RWPE2 (cell line): ENCODE data around the gene JMJD7.

Experiments
- ATAC-seq: fragments of 200-7000 bp; cut with Tn5 transposase; 3 replicates; pipeline ENCODE4 v1.9.1; 2021; ENCODE audit warnings: low read depth
- DNase-seq: peaks from one replicate; pipeline ENCODE4 v3.0.0-alpha.2; 2020; ENCODE audit warnings: low spot score
- H3K27ac ChIP-seq: fragments of 450-650 bp; 2 replicates; pipeline ENCODE4 v1.5.1; 2017; ENCODE audit warnings: mild to moderate bottlenecking; ENCODE audit not compliant: poor library complexity, severe bottlenecking
- H3K27me3 ChIP-seq: fragments of 250-450 bp; sonication (Bioruptor Pico); 2 replicates; pipeline ENCODE4 v1.5.1; 2021; ENCODE audit warnings: mild to moderate bottlenecking, moderate library complexity; ENCODE audit not compliant: insufficient read depth, poor library complexity, severe bottlenecking
- H3K36me3 ChIP-seq: fragments of 250-450 bp; sonication (Bioruptor Pico); 2 replicates; pipeline ENCODE4 v1.5.1; 2020; ENCODE audit warnings: low read depth, mild to moderate bottlenecking, moderate library complexity
- H3K4me1 ChIP-seq: fragments of 250-450 bp; sonication (Bioruptor Pico); 2 replicates; pipeline ENCODE4 v1.5.1; 2021; ENCODE audit warnings: mild to moderate bottlenecking, moderate library complexity; ENCODE audit not compliant: insufficient read depth, poor library complexity, severe bottlenecking
- H3K4me3 ChIP-seq: fragments of 250-450 bp; sonication (Bioruptor Pico); 2 replicates; pipeline ENCODE4 v1.5.1; 2021; ENCODE audit warnings: mild to moderate bottlenecking, moderate library complexity; ENCODE audit not compliant: severe bottlenecking
- H3K9me3 ChIP-seq: fragments of 250-450 bp; sonication (Bioruptor Pico); 2 replicates; pipeline ENCODE4 v1.5.1; 2021; ENCODE audit warnings: mild to moderate bottlenecking, moderate library complexity; ENCODE audit not compliant: severe bottlenecking
- TF ChIP-seq, protein P1 (sequence below): fragments of 450-650 bp; IDR thresholded peaks from one replicate; pipeline ENCODE4 v1.5.1; 2017; ENCODE audit warnings: mild to moderate bottlenecking, moderate library complexity; ENCODE audit not compliant: poor library complexity, severe bottlenecking

The JMJD7 gene

DNA sequence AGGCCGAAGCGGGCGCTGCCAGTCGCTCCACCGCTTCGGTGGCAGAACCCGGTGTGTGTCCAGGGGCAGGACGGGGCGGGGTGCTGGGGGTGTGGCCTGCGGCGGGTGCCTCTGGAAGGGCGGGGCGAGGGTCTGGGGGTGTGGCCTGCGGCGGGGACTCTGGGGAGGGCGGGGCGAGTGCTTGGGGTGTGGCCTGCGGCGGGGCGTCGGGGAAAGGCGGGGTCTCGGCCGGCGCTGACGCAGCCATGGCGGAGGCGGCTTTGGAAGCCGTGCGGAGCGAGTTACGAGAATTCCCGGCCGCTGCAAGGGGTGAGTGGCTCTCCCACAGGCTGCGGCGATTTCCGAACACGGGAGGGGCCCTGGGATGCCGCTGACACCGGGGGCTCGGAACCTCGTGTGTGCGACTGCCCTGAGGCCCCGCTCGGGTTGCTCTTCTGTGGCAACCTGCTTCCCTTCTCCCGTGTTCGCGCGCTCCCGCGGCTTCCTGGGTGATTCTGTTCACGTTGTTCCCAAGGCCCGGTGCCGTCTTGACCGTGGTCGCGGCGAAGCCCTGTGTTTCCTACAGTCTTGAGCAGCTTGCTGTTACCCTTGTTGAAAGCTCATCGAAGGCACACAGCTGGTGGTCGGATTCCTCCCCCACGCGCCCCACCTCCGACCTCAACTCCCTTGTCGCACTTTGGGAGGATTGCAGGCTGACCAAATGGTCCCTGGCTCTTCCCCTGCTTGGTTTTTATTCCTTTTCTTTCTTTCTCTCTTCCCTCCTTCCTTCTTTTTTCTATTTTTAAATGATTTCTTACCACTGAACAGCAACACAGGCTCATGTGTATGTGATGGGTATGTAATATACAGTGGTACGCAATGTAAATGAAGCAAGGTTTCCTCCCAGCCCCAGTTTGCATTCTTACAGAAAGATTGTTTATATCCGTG lies at the start of gene JMJD7:
Gene JMJD7, plus strand, starts transcription at position 213 of the 927 bp plus-strand sequence. Its CDS starts 33 bp downstream, at position 246.
- peak; percentile 98 for DNase-seq
- peak; percentile 65 for ATAC-seq
- Histone ChIP-seq H3K27me3 (no peaks in the 10 kb centered on the region), H3K36me3 (peaks cover 25% of the 10 kb centered on the region), H3K4me3 (peak within 1 kb of the TSS; percentile 78), H3K27ac (peak within 1 kb of the TSS; percentile 53), H3K4me1 (peaks cover 30% of the 10 kb centered on the region), H3K9me3 (no peaks in the 10 kb centered on the region)
- TF ChIP-seq, protein P1, sequence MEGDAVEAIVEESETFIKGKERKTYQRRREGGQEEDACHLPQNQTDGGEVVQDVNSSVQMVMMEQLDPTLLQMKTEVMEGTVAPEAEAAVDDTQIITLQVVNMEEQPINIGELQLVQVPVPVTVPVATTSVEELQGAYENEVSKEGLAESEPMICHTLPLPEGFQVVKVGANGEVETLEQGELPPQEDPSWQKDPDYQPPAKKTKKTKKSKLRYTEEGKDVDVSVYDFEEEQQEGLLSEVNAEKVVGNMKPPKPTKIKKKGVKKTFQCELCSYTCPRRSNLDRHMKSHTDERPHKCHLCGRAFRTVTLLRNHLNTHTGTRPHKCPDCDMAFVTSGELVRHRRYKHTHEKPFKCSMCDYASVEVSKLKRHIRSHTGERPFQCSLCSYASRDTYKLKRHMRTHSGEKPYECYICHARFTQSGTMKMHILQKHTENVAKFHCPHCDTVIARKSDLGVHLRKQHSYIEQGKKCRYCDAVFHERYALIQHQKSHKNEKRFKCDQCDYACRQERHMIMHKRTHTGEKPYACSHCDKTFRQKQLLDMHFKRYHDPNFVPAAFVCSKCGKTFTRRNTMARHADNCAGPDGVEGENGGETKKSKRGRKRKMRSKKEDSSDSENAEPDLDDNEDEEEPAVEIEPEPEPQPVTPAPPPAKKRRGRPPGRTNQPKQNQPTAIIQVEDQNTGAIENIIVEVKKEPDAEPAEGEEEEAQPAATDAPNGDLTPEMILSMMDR, result no peak

DNA sequence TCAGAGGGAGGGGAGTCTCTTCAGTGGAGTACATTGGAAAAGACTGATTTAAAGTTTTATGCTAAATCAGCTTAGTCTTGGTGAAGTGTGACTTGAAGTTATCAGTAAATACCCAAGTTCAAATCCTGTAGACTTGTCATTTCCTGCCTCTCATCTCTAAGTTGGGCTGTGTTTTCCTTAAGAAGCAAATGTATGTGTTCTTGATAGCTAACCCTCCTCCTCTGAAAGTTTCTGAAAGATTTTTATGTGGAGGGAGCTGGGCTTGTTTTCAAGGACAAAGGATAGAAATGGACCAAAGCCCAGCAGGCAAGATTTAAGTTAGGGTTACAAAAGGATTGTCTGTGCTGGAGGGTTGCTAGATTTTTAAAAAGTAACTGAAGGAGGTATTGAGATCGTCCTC lies 49.4 kb upstream of the JMJD7 start:
- H3K4me3 ChIP-seq, result no peak overlapping the region
- H3K4me1 ChIP-seq, result peaks cover 53% of the 10 kb centered on the region
- TF ChIP-seq, protein P1, result no peak
- peaks cover 48% of the 10 kb centered on the region for H3K36me3 ChIP-seq
- ATAC-seq, result no peak
- peak overlapping the region; percentile 81 for H3K27ac ChIP-seq
- H3K27me3 ChIP-seq, result no peaks in the 10 kb centered on the region
- no peaks in the 10 kb centered on the region for H3K9me3 ChIP-seq
- no peak for DNase-seq

DNA sequence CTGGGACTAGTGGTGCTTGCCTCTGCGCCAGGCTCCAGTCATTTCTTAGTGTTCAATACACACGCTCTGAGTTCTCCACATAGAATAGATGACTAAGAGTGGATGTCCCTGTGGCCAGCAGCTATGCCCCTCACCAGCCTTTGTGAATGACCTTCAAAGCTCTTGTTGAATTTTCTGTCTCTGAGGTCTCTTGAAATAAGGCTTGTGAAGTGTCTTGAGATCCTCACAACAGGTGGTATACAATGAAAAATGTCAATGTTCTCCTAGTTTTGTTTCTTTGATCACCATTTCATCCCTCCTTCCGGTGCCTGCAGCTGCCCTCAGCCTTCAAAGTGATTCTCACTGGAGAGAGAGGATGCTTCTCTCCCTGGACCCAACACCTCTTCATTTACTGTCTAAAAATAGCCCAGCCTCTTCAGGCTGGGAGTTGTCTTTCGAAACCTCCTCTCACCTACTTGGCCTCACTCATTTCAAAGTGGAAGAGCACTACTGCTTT lies 48.2 kb upstream of the JMJD7 start:
- 0 out of 3 replicates have a peak, but pooled peaks have one; percentile 8 for ATAC-seq
- peaks cover 50% of the 10 kb centered on the region for H3K4me1 ChIP-seq
- DNase-seq, result no peak
- TF ChIP-seq, protein P1, result no peak
- H3K36me3 ChIP-seq, result peaks cover 57% of the 10 kb centered on the region
- H3K27ac ChIP-seq, result peak overlapping the region; percentile 81
- H3K27me3 ChIP-seq, result no peaks in the 10 kb centered on the region
- H3K4me3 ChIP-seq, result no peak overlapping the region
- no peaks in the 10 kb centered on the region for H3K9me3 ChIP-seq

DNA sequence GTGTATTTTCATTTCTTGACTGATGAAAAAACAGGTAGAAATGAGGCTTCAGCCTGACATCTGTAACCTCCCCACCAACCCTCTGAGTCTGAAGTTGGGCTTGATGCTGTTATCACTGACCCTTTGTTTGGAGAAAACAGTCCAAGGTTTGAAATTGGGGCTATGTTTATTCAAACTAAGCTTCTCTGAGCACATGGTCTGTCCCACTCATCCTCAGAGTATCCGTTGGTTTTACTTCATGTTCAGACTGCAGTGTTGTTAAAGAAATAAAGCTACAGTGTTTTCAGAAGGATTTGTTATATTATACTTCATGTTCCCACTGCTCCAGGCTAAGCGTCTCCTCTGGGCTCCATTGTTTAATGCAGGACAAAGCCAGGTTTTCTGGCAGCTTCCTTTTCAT lies 47.6 kb upstream of the JMJD7 start:
- ATAC-seq (no peak), DNase-seq (no peak)
- Histone ChIP-seq H3K4me3 (no peak overlapping the region), H3K9me3 (no peaks in the 10 kb centered on the region), H3K27me3 (no peaks in the 10 kb centered on the region), H3K4me1 (peaks cover 49% of the 10 kb centered on the region), H3K27ac (peak overlapping the region; percentile 81), H3K36me3 (peaks cover 61% of the 10 kb centered on the region)
- TF ChIP-seq, protein P1, result no peak
